Trophoblast cell (in vitro differentiated cells and primary cell): ENCODE results near the gene GRID1.

Source experiments
- DNase-seq, 2 donors: peaks; one replicate each; pipeline ENCODE4 v3.0.0-alpha.2; 2016
- H2AFZ ChIP-seq: 2 replicates; pipeline ENCODE4 v1.6.1; 2013; ENCODE audit warnings: low read length, moderate library complexity, mild to moderate bottlenecking; ENCODE audit not compliant: insufficient read depth, poor library complexity
- H2AK5ac ChIP-seq: 2 replicates; pipeline ENCODE4 v1.6.1; 2013; ENCODE audit warnings: mild to moderate bottlenecking, low read length
- H2BK120ac ChIP-seq: 2 replicates; pipeline ENCODE4 v1.6.1; 2013; ENCODE audit warnings: low read length, mild to moderate bottlenecking, moderate library complexity; ENCODE audit not compliant: insufficient read depth, poor library complexity
- H2BK12ac ChIP-seq: 2 replicates; pipeline ENCODE4 v1.6.1; 2013; ENCODE audit warnings: mild to moderate bottlenecking, low read length, moderate library complexity
- H2BK5ac ChIP-seq: 2 replicates; pipeline ENCODE4 v1.6.1; 2013; ENCODE audit warnings: low read length, low read depth, moderate library complexity, mild to moderate bottlenecking; ENCODE audit not compliant: poor library complexity
- H3K14ac ChIP-seq: 2 replicates; pipeline ENCODE4 v1.6.1; 2013; ENCODE audit warnings: mild to moderate bottlenecking, low read length
- H3K18ac ChIP-seq: 2 replicates; pipeline ENCODE4 v1.6.1; 2013; ENCODE audit warnings: mild to moderate bottlenecking, low read length
- H3K23ac ChIP-seq: 2 replicates; pipeline ENCODE4 v1.6.1; 2013; ENCODE audit warnings: low read length
- H3K27ac ChIP-seq: 2 replicates; pipeline ENCODE4 v1.5.1; 2013; ENCODE audit warnings: low read depth, mild to moderate bottlenecking, inconsistent platforms, low read length, moderate library complexity
- H3K27me3 ChIP-seq: 2 replicates; pipeline ENCODE4 v1.6.1; 2013; ENCODE audit warnings: inconsistent platforms, mild to moderate bottlenecking, low read length, moderate library complexity; ENCODE audit not compliant: insufficient read depth
- H3K36me3 ChIP-seq, 2 experiments: 1 replicate in 1 of 2; 2 replicates in 1 of 2; pipeline ENCODE4 v1.6.1; 2013; ENCODE audit warnings: low read length in 2 of 2, mild to moderate bottlenecking in 2 of 2, moderate library complexity in 1 of 2; ENCODE audit not compliant: insufficient read depth in 2 of 2, control insufficient read depth in 1 of 2
- H3K4ac ChIP-seq: 2 replicates; pipeline ENCODE4 v1.6.1; 2013; ENCODE audit warnings: low read depth, mild to moderate bottlenecking, low read length, moderate library complexity
- H3K4me1 ChIP-seq, 2 experiments: 1 replicate in 1 of 2; 2 replicates in 1 of 2; pipeline ENCODE4 v1.6.1; 2013; ENCODE audit warnings: low read length in 2 of 2, mild to moderate bottlenecking in 2 of 2, moderate library complexity in 1 of 2; ENCODE audit not compliant: insufficient read depth in 2 of 2, control insufficient read depth in 1 of 2
- H3K4me2 ChIP-seq: 2 replicates; pipeline ENCODE4 v1.6.1; 2013; ENCODE audit warnings: inconsistent platforms, mild to moderate bottlenecking, low read length, moderate library complexity
- H3K4me3 ChIP-seq: 2 replicates; pipeline ENCODE4 v1.5.1; 2013; ENCODE audit warnings: mild to moderate bottlenecking, low read depth, low read length, inconsistent platforms
- H3K79me1 ChIP-seq: one replicate; pipeline ENCODE4 v1.6.1; 2013; ENCODE audit warnings: low read length
- H3K79me2 ChIP-seq: 2 replicates; pipeline ENCODE4 v1.6.1; 2013; ENCODE audit warnings: low read length, mild to moderate bottlenecking; ENCODE audit not compliant: control insufficient read depth, insufficient read depth, poor library complexity
- H3K9ac ChIP-seq: 2 replicates; pipeline ENCODE4 v1.6.1; 2013; ENCODE audit warnings: mild to moderate bottlenecking, low read length
- H3K9me3 ChIP-seq: 2 replicates; pipeline ENCODE4 v1.6.1; 2013; ENCODE audit warnings: low read depth, mild to moderate bottlenecking, control low read depth, inconsistent platforms, low read length; ENCODE audit not compliant: insufficient read depth
- H4K12ac ChIP-seq: 2 replicates; pipeline ENCODE4 v1.6.1; 2013; ENCODE audit warnings: low read depth, mild to moderate bottlenecking, low read length, moderate library complexity
- H4K8ac ChIP-seq: 2 replicates; pipeline ENCODE4 v1.6.1; 2013; ENCODE audit warnings: low read depth, mild to moderate bottlenecking, low read length, moderate library complexity
- H4K91ac ChIP-seq: one replicate; pipeline ENCODE4 v1.6.1; 2013; ENCODE audit warnings: low read depth, mild to moderate bottlenecking, low read length, moderate library complexity
- WGBS: extraction: QIAGEN DNeasy Blood & Tissue Kit; methylation state at CpG from one replicate; pipeline ENCODE4 v1.1.7; 2013; ENCODE audit warnings: missing lambda C conversion rate; ENCODE audit not compliant: insufficient read length, insufficient coverage; ENCODE audit errors: extremely low coverage; 5-methylcytosine and 5-hydroxymethylcytosine counted together

The GRID1 gene

DNA sequence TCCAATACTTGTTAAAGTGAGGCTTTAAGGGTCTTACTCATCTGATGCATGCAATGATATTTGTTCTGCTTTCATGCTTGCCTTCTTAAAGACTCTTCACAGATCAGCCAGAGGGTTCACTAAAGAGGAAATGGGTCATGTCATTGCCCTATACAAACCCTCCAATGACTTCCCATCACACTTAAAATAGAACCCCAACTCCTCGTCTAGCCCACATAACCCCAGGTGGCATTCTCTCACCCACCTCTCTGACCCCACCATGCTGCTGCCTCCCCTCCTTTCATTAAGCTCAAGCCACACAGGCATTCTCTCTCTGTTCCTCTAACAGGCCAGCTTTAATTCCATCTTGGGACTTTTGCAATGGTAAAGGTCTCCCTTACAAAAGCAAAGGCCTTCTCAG lies 253.6 kb downstream of the GRID1 start:
- H4K12ac ChIP-seq = no peak overlapping the region
- no peaks in the 10 kb centered on the region for H3K36me3 ChIP-seq
- H4K8ac ChIP-seq = no peak overlapping the region
- H3K4ac ChIP-seq = no peak overlapping the region
- H2AK5ac ChIP-seq = no peak overlapping the region
- no peak overlapping the region for H4K91ac ChIP-seq
- no peaks in the 10 kb centered on the region for H3K79me1 ChIP-seq
- H3K4me1 ChIP-seq = no peaks in the 10 kb centered on the region
- H2AFZ ChIP-seq = no peak overlapping the region
- H3K4me3 ChIP-seq = no peak overlapping the region
- no CpG with 5 or more reads among the region's 1 CpG for WGBS
- DNase-seq = no peak
- no peaks in the 10 kb centered on the region for H3K27me3 ChIP-seq
- H3K18ac ChIP-seq = no peak overlapping the region
- no peak overlapping the region for H3K14ac ChIP-seq
- H3K79me2 ChIP-seq = no peaks in the 10 kb centered on the region
- H3K23ac ChIP-seq = no peak overlapping the region
- no peak overlapping the region for H3K4me2 ChIP-seq
- H3K27ac ChIP-seq = no peak overlapping the region
- no peak overlapping the region for H2BK12ac ChIP-seq
- no peak overlapping the region for H2BK5ac ChIP-seq
- H3K9ac ChIP-seq = no peak overlapping the region
- no peak overlapping the region for H2BK120ac ChIP-seq
- H3K9me3 ChIP-seq = peaks cover 3% of the 10 kb centered on the region

DNA sequence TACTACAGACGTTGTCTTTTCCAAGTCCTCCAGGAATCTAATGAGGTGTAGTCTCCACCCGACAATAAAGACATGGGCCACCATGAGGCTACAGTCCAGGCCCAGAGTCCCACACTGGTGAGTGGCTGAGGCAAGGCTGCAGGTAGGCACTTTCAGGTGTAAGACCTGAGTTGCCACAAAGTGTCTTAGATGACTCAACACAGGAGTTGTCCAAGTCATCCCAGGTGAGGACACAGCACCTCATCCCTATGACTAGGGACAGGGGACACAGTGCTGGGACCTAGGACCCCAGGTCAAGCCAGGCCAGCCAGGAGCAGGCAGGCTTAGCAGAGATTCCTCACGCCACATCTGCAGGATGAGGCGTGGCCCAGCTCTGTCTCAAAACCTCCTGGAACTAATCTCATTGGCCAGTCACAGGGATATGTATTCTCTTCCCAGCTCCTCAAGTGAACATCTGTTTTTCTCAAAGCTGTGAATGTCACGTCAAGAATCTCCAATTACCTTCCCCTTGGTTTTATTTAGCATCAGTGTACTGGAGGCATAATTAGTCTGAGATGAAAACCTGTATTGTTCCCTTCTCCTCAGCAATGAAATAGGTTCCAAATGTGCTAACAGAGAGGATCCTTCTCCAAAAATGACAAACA lies 254.6 kb downstream of the GRID1 start:
- no peak overlapping the region for H3K27ac ChIP-seq
- H3K4me2 ChIP-seq = no peak overlapping the region
- no peaks in the 10 kb centered on the region for H3K27me3 ChIP-seq
- peaks cover 2% of the 10 kb centered on the region for H3K9me3 ChIP-seq
- DNase-seq = no peak
- H3K14ac ChIP-seq = no peak overlapping the region
- no peaks in the 10 kb centered on the region for H3K79me1 ChIP-seq
- no peak overlapping the region for H2AFZ ChIP-seq
- H4K91ac ChIP-seq = no peak overlapping the region
- no peak overlapping the region for H3K23ac ChIP-seq
- H3K36me3 ChIP-seq = no peaks in the 10 kb centered on the region
- no peak overlapping the region for H3K4ac ChIP-seq
- H2AK5ac ChIP-seq = no peak overlapping the region
- H2BK5ac ChIP-seq = no peak overlapping the region
- no CpG with 5 or more reads among the region's 5 CpGs for WGBS
- H4K8ac ChIP-seq = no peak overlapping the region
- no peak overlapping the region for H3K4me3 ChIP-seq
- H4K12ac ChIP-seq = no peak overlapping the region
- no peak overlapping the region for H3K9ac ChIP-seq
- H2BK12ac ChIP-seq = no peak overlapping the region
- H3K4me1 ChIP-seq = no peaks in the 10 kb centered on the region
- H3K18ac ChIP-seq = no peak overlapping the region
- no peaks in the 10 kb centered on the region for H3K79me2 ChIP-seq
- no peak overlapping the region for H2BK120ac ChIP-seq

DNA sequence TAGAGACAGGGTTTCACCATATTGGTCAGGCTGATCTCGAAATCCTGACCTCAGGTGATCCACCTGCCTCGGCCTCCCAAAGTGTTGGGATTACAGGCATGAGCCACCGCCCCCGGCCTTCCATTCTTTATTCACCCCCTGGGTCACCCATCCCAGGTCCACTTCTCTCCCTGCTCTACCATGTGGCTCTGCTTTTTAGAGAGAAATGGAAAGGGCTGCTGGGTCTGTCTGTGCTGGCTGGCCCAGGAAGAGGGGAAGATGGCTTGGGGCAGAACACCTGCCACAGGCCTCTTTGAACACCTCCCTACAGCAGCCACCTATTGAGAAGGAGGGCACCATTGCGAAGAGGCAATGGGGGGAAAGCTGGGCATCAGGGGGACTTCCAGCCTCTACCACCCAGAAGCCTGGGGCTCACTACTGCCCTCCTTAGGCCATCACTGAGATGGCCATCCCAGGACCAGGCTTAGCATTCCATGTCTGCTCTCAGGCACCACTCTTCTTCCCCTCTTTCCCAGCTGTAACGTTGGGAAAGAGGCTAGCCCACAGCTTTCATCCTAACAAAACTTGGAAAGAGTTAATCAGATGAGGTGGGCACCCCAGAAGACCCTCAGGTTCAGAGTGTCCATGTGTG lies 256.3 kb downstream of the GRID1 start:
- Histone ChIP-seq H3K27me3 (no peaks in the 10 kb centered on the region), H2BK5ac (no peak overlapping the region), H3K79me2 (no peaks in the 10 kb centered on the region), H3K14ac (no peak overlapping the region), H2AK5ac (no peak overlapping the region), H4K91ac (no peak overlapping the region), H3K9ac (no peak overlapping the region), H3K27ac (no peak overlapping the region), H3K36me3 (no peaks in the 10 kb centered on the region), H3K4me1 (no peaks in the 10 kb centered on the region), H3K23ac (no peak overlapping the region), H3K4me3 (no peak overlapping the region), H3K9me3 (no peaks in the 10 kb centered on the region), H2BK12ac (no peak overlapping the region), H4K12ac (no peak overlapping the region), H3K18ac (no peak overlapping the region), H2BK120ac (no peak overlapping the region), H3K4me2 (no peak overlapping the region), H3K4ac (no peak overlapping the region), H4K8ac (no peak overlapping the region), H3K79me1 (no peaks in the 10 kb centered on the region), H2AFZ (no peak overlapping the region)
- WGBS = no CpG with 5 or more reads among the region's 6 CpGs
- no peak for DNase-seq

DNA sequence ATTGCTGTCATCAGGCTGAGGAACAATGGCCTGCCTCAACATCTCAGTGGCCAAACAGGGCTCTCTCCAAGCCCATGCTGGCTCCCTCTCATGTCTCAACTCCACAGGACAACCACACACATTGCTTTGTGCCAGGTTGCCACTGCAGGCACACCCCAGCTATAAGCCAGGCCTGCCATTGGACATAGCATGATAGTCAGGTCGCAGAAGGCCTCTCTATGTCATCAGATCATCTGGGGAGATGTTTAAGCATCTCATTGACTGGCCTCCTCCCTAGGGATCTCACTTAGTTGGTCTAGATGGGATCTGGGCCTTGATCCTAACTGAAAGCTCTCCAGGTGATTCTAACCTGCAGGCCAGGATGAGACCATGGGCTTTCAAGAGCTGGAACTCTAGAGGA lies 257.2 kb downstream of the GRID1 start:
- no peak overlapping the region for H2BK5ac ChIP-seq
- H4K8ac ChIP-seq = no peak overlapping the region
- no peaks in the 10 kb centered on the region for H3K79me1 ChIP-seq
- no peak overlapping the region for H3K23ac ChIP-seq
- no peak overlapping the region for H3K4me2 ChIP-seq
- H3K18ac ChIP-seq = no peak overlapping the region
- H2AK5ac ChIP-seq = no peak overlapping the region
- no peak overlapping the region for H2BK120ac ChIP-seq
- no peak overlapping the region for H2AFZ ChIP-seq
- no CpG with 5 or more reads among the region's 1 CpG for WGBS
- H3K79me2 ChIP-seq = no peaks in the 10 kb centered on the region
- H3K4me1 ChIP-seq = no peaks in the 10 kb centered on the region
- no peak overlapping the region for H2BK12ac ChIP-seq
- H3K27me3 ChIP-seq = no peaks in the 10 kb centered on the region
- no peak overlapping the region for H3K4me3 ChIP-seq
- DNase-seq = no peak
- H4K12ac ChIP-seq = no peak overlapping the region
- no peak overlapping the region for H3K14ac ChIP-seq
- no peak overlapping the region for H3K9ac ChIP-seq
- no peaks in the 10 kb centered on the region for H3K9me3 ChIP-seq
- no peak overlapping the region for H4K91ac ChIP-seq
- H3K36me3 ChIP-seq = no peaks in the 10 kb centered on the region
- no peak overlapping the region for H3K27ac ChIP-seq
- H3K4ac ChIP-seq = no peak overlapping the region
